ENCODE measurements around the gene FALEC. TPM values are rescaled to one million over a fixed set of nuclear protein-coding genes. Genes with fewer than 3 reads are reported as not detected.

Gene FALEC
- total and polyA plus RNA-seq, 10 donors, result 0.20 to 1.9 (median 0.63) TPM; not detected in 6

GRCh38 chr1:150548632-150549495, 33.3 kb downstream of the FALEC start, which contains the start of gene ADAMTSL4:
Gene ADAMTSL4, plus strand, starts transcription at chr1:150549408. Its CDS starts 2,881 bp downstream, at chr1:150552289.
- peak; percentile 90 for DNase-seq
- H3K36me3 ChIP-seq, result peaks cover 0 to 2% (median 0%) of the 10 kb centered on the region in 6 donors
- peak within 1 kb of the TSS in 7 of 8 donors; percentile 68 to 86 (median 79) for H3K27ac ChIP-seq
- H3K9me3 ChIP-seq, result no peaks in the 10 kb centered on the region
- 1 to 3% (median 1%) methylated on average over 8 to 91 of the region's 91 CpGs for WGBS, 5 donors
- H3K27me3 ChIP-seq (replicated peaks in 1 of 7), result peaks cover 0 to 61% (median 0%) of the 10 kb centered on the region in 7 donors
- peak within 1 kb of the TSS; percentile 20 to 78 (median 54) for H3K4me3 ChIP-seq
- TF ChIP-seq CTCF (IDR thresholded peaks at IDR 0.05 in 8 of 11, conservative IDR thresholded peaks at IDR 0.05 in 3 of 11), result peak in 2 of 11 experiments; percentile 23 to 42
- TF ChIP-seq POLR2AphosphoS5 (IDR thresholded peaks at IDR 0.05), result peak; percentile 30 to 73 (median 46)
- no peak for TF ChIP-seq POLR2A (IDR thresholded peaks at IDR 0.05)
- peaks cover 28 to 59% (median 53%) of the 10 kb centered on the region in 6 donors for H3K4me1 ChIP-seq
- intact Hi-C loops (cut with DNase I; ENCODE audit: low total_unique reads), result no loop called here

- no peak for DNase-seq
Measured at GRCh38 chr1:150549496-150550221, 34.1 kb downstream of the FALEC start.

GRCh38 chr1:150550222-150551050, 34.9 kb downstream of the FALEC start:
- no peak for TF ChIP-seq POLR2A (IDR thresholded peaks at IDR 0.05)
- peak in 1 of 3 donors; percentile 47 for TF ChIP-seq POLR2AphosphoS5 (IDR thresholded peaks at IDR 0.05)
- no peak for TF ChIP-seq CTCF (IDR thresholded peaks at IDR 0.05 in 8 of 11, conservative IDR thresholded peaks at IDR 0.05 in 3 of 11)
- Histone ChIP-seq H3K4me3 (peak overlapping the region in 3 of 8 donors; percentile 47 to 78 (median 52)), H3K27ac (peak overlapping the region; percentile 17 to 86 (median 78)), H3K4me1 (peaks cover 30 to 67% (median 57%) of the 10 kb centered on the region in 6 donors), H3K9me3 (no peaks in the 10 kb centered on the region), H3K36me3 (peaks cover 0 to 18% (median 0%) of the 10 kb centered on the region in 6 donors), H3K27me3 (replicated peaks in 1 of 7) (peaks cover 0 to 49% (median 0%) of the 10 kb centered on the region in 7 donors)
- intact Hi-C loops (cut with DNase I; ENCODE audit: low total_unique reads), result no loop called here
- no peak for DNase-seq
- 61 to 79% (median 72%) methylated on average over 21 to 22 of the region's 22 CpGs for WGBS, 5 donors

More at GRCh38 chr1:150549496-150550221, 34.1 kb downstream of the FALEC start:
- peaks cover 0 to 57% (median 0%) of the 10 kb centered on the region in 7 donors for H3K27me3 ChIP-seq (replicated peaks in 1 of 7)
- no peak for TF ChIP-seq POLR2A (IDR thresholded peaks at IDR 0.05)
- peak; percentile 37 to 73 (median 56) for TF ChIP-seq POLR2AphosphoS5 (IDR thresholded peaks at IDR 0.05)
- H3K36me3 ChIP-seq, result peaks cover 0 to 10% (median 0%) of the 10 kb centered on the region in 6 donors
- peak overlapping the region; percentile 20 to 78 (median 54) for H3K4me3 ChIP-seq
- H3K4me1 ChIP-seq, result peaks cover 30 to 67% (median 57%) of the 10 kb centered on the region in 6 donors
- intact Hi-C loops (cut with DNase I; ENCODE audit: low total_unique reads), result no loop called here
- peak overlapping the region in 7 of 8 donors; percentile 33 to 86 (median 76) for H3K27ac ChIP-seq
- WGBS, 5 donors, result 31 to 53% (median 43%) methylated on average over 16 to 43 of the region's 43 CpGs
- no peaks in the 10 kb centered on the region for H3K9me3 ChIP-seq
